Ectodermal cell (in vitro differentiated cells): ENCODE data around the gene PTBP3.

ENCODE experiments used
- H3K27ac ChIP-seq: 2 replicates; pipeline ENCODE4 v1.7.0; 2013; ENCODE audit warnings: mild to moderate bottlenecking, low read depth, low read length; ENCODE audit not compliant: insufficient read depth, poor library complexity, severe bottlenecking
- H3K27me3 ChIP-seq: 2 replicates; pipeline ENCODE4 v1.7.0; 2013; ENCODE audit warnings: mild to moderate bottlenecking, low read length; ENCODE audit not compliant: insufficient read depth, control insufficient read depth, poor library complexity, severe bottlenecking
- H3K36me3 ChIP-seq: one replicate; pipeline ENCODE4 v1.7.0; 2013; ENCODE audit warnings: low read length; ENCODE audit not compliant: control insufficient read depth, insufficient read depth
- H3K4me1 ChIP-seq: one replicate; pipeline ENCODE4 v1.7.0; 2013; ENCODE audit warnings: low read length; ENCODE audit not compliant: control insufficient read depth, insufficient read depth
- H3K4me3 ChIP-seq: 2 replicates; pipeline ENCODE4 v1.7.0; 2013; ENCODE audit warnings: low read depth, low read length, control low read depth; ENCODE audit not compliant: insufficient read depth
- H3K9me3 ChIP-seq: 2 replicates; pipeline ENCODE4 v1.7.0; 2013; ENCODE audit warnings: mild to moderate bottlenecking, low read length, moderate library complexity; ENCODE audit not compliant: control insufficient read depth
- WGBS, 2 experiments: methylation state at CpG; one replicate each; pipeline ENCODE4 v1.1.7; 2013; ENCODE audit warnings: missing lambda C conversion rate in 2 of 2; 5-methylcytosine and 5-hydroxymethylcytosine counted together

The PTBP3 gene

GRCh38 chr9:112325127-112325526, 8.3 kb downstream of the PTBP3 start:
- no peak overlapping the region for H3K27ac ChIP-seq
- 75 to 83% methylated on average over 9 to 10 of the region's 10 CpGs for WGBS, 2 experiments
- no peaks in the 10 kb centered on the region for H3K9me3 ChIP-seq
- no peaks in the 10 kb centered on the region for H3K27me3 ChIP-seq
- no peak overlapping the region for H3K4me3 ChIP-seq
- no peaks in the 10 kb centered on the region for H3K36me3 ChIP-seq
- H3K4me1 ChIP-seq: no peaks in the 10 kb centered on the region

- no peak overlapping the region for H3K27ac ChIP-seq
- H3K9me3 ChIP-seq: no peaks in the 10 kb centered on the region
- 94 to 100% methylated on average over 3 of the region's 3 CpGs for WGBS, 2 experiments
- H3K27me3 ChIP-seq: no peaks in the 10 kb centered on the region
- H3K4me1 ChIP-seq: no peaks in the 10 kb centered on the region
- no peaks in the 10 kb centered on the region for H3K36me3 ChIP-seq
- H3K4me3 ChIP-seq: no peak overlapping the region
Measured at GRCh38 chr9:112323378-112323854, 10.0 kb downstream of the PTBP3 start.

GRCh38 chr9:112322701-112323377, 10.6 kb downstream of the PTBP3 start:
- 93 to 96% methylated on average over 5 of the region's 5 CpGs for WGBS, 2 experiments
- H3K27ac ChIP-seq: no peak overlapping the region
- H3K27me3 ChIP-seq: no peaks in the 10 kb centered on the region
- no peaks in the 10 kb centered on the region for H3K9me3 ChIP-seq
- H3K36me3 ChIP-seq: no peaks in the 10 kb centered on the region
- no peak overlapping the region for H3K4me3 ChIP-seq
- no peaks in the 10 kb centered on the region for H3K4me1 ChIP-seq

- Histone ChIP-seq H3K27ac (no peak overlapping the region), H3K36me3 (no peaks in the 10 kb centered on the region), H3K27me3 (no peaks in the 10 kb centered on the region), H3K9me3 (no peaks in the 10 kb centered on the region), H3K4me3 (no peak overlapping the region), H3K4me1 (no peaks in the 10 kb centered on the region)
- 92 to 93% methylated on average over 10 to 11 of the region's 11 CpGs for WGBS, 2 experiments
Measured at GRCh38 chr9:112316258-112316943, 17.0 kb downstream of the PTBP3 start.

- 92 to 100% methylated on average over 2 to 3 of the region's 3 CpGs for WGBS, 2 experiments
- Histone ChIP-seq H3K27ac (no peak overlapping the region), H3K9me3 (no peaks in the 10 kb centered on the region), H3K36me3 (no peaks in the 10 kb centered on the region), H3K4me1 (no peaks in the 10 kb centered on the region), H3K4me3 (no peak overlapping the region), H3K27me3 (no peaks in the 10 kb centered on the region)
Measured at GRCh38 chr9:112315331-112316257, 17.8 kb downstream of the PTBP3 start.

- H3K36me3 ChIP-seq: no peaks in the 10 kb centered on the region
- H3K27me3 ChIP-seq: no peaks in the 10 kb centered on the region
- peaks cover 8% of the 10 kb centered on the region for H3K4me1 ChIP-seq
- no peak overlapping the region for H3K27ac ChIP-seq
- WGBS, 2 experiments: 89 to 92% methylated on average over 5 to 6 of the region's 7 CpGs
- H3K9me3 ChIP-seq: no peaks in the 10 kb centered on the region
- H3K4me3 ChIP-seq: no peak overlapping the region
Measured at GRCh38 chr9:112312139-112312538, 21.3 kb downstream of the PTBP3 start.

- Histone ChIP-seq H3K9me3 (no peaks in the 10 kb centered on the region), H3K4me3 (no peak overlapping the region), H3K36me3 (no peaks in the 10 kb centered on the region), H3K4me1 (peaks cover 8% of the 10 kb centered on the region), H3K27me3 (no peaks in the 10 kb centered on the region), H3K27ac (peak overlapping the region; percentile 74)
- WGBS, 2 experiments: 82 to 89% methylated on average over 3 of the region's 3 CpGs
Measured at GRCh38 chr9:112311497-112311896, 21.9 kb downstream of the PTBP3 start.

GRCh38 chr9:112310826-112311225, 22.6 kb downstream of the PTBP3 start:
- H3K27ac ChIP-seq: peak overlapping the region; percentile 74
- no peaks in the 10 kb centered on the region for H3K27me3 ChIP-seq
- H3K4me1 ChIP-seq: peaks cover 8% of the 10 kb centered on the region
- WGBS, 2 experiments: 14 to 18% methylated on average over 4 of the region's 4 CpGs
- H3K9me3 ChIP-seq: no peaks in the 10 kb centered on the region
- no peak overlapping the region for H3K4me3 ChIP-seq
- H3K36me3 ChIP-seq: no peaks in the 10 kb centered on the region

GRCh38 chr9:112308588-112308987, 24.8 kb downstream of the PTBP3 start:
- H3K36me3 ChIP-seq: no peaks in the 10 kb centered on the region
- H3K27me3 ChIP-seq: no peaks in the 10 kb centered on the region
- WGBS, 2 experiments: 69 to 71% methylated on average over 4 to 5 of the region's 5 CpGs
- H3K4me3 ChIP-seq: no peak overlapping the region
- peak overlapping the region; percentile 69 for H3K27ac ChIP-seq
- no peaks in the 10 kb centered on the region for H3K9me3 ChIP-seq
- peaks cover 8% of the 10 kb centered on the region for H3K4me1 ChIP-seq

- H3K9me3 ChIP-seq: no peaks in the 10 kb centered on the region
- H3K4me1 ChIP-seq: no peaks in the 10 kb centered on the region
- no peak overlapping the region for H3K4me3 ChIP-seq
- H3K27me3 ChIP-seq: no peaks in the 10 kb centered on the region
- no peak overlapping the region for H3K27ac ChIP-seq
- H3K36me3 ChIP-seq: no peaks in the 10 kb centered on the region
Measured at GRCh38 chr9:112301420-112301819, 32.0 kb downstream of the PTBP3 start.
